GM13977 (cell line): Measurements from ENCODE around the gene PIGR.
A peak's percentile ranks its signal among the peaks of the same experiment; 100 is the strongest.

ENCODE experiments used
- DNase-seq: peaks from one replicate; pipeline ENCODE4 v3.0.0; 2012; ENCODE audit warnings: low spot score
- in situ Hi-C: fragments of 300-500 bp; cut with MboI; formaldehyde crosslinking; loops from one replicate; pipeline ENCODE4 v1.12.0; 2022; ENCODE audit warnings: low sequenced_read_pairs, low pct_unique_long_range_greater_than_20kb, mixed read lengths, inconsistent platforms; ENCODE audit not compliant: unreplicated experiment
- TF ChIP-seq, protein P1 (sequence below): IDR thresholded peaks from 2 replicates; pipeline ENCODE4 v1.5.1; 2012; ENCODE audit warnings: mild to moderate bottlenecking, control low read depth; ENCODE audit not compliant: insufficient read depth; ENCODE audit errors: extremely low read depth, missing control alignments

PIGR gene

DNA sequence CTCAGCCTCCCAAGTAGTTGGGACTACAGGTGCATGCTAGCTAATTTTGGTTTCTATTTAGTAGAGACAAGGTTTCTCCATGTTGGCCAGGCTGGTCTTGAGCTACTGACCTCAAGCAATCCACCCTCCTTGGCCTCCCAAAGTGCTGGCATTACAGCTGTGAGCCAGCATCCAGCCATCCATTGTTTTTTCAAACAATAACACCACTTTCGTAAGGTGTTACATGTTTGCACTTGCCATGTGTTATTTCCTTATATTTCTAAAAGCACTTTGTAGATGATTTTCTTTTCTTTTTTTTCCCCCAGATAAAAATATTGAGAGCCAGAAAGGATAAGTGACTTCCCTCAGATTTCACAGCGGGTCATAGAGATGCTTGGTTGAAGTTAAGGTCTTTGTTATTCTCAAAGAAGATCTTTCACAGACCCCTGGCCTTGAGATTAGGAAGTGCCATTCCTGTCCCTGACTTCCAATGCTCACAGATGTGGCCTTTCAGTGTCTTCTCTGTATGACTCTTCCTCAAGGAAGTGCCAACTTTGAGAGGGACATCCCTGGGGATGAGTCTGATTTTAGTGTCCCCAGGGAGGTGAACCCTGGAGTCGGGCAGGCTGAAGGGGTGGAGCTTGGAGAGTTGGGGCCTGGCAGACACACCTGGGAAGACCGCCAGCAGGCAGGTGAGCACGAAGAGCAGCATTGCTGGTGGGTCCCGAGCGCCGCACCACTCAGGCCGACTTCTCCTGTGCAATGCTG lies 6.3 kb downstream of the PIGR start:
- in situ Hi-C loops = no loop called here
- TF ChIP-seq, protein P1, sequence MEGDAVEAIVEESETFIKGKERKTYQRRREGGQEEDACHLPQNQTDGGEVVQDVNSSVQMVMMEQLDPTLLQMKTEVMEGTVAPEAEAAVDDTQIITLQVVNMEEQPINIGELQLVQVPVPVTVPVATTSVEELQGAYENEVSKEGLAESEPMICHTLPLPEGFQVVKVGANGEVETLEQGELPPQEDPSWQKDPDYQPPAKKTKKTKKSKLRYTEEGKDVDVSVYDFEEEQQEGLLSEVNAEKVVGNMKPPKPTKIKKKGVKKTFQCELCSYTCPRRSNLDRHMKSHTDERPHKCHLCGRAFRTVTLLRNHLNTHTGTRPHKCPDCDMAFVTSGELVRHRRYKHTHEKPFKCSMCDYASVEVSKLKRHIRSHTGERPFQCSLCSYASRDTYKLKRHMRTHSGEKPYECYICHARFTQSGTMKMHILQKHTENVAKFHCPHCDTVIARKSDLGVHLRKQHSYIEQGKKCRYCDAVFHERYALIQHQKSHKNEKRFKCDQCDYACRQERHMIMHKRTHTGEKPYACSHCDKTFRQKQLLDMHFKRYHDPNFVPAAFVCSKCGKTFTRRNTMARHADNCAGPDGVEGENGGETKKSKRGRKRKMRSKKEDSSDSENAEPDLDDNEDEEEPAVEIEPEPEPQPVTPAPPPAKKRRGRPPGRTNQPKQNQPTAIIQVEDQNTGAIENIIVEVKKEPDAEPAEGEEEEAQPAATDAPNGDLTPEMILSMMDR = no peak
- DNase-seq = no peak

DNA sequence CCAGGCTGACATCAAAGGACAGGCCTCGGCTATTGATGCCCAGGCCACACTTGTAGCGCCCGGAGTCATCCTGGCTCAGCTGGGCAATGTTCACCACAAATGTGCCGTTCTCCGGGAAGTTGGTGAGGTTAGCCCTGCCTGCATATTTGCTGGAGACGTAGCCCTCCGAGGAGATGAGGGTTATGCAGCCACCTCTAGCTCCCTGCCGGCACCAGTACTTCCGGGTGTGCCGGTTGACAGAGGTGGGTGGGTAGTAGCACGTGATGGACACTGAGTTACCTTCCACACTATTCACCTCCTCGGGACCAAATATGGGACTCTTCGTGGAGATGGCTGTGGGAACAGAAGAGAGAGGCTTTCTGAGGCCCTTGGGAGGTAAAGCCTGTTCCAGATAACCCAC lies 7.1 kb downstream of the PIGR start:
- TF ChIP-seq, protein P1 = no peak
- in situ Hi-C loops = no loop called here
- DNase-seq = no peak

DNA sequence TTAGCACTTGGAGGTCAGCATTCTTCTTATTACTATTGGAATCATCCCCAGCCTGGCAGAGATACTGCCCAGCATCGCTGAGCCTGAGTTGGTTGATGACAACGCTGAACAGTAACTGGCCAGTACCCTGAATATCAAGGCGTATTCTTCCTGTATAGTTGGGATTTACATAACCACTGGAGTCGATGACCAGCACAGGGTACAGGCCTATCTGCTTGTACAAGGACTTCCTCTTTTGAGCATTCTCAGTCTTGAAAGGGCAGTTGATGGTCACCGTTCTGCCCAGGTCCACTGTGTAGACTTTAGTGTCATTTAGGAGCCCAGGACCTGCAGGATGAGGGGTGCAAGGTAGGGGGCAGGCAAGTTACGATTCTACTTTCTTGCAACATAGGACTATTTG lies 8.8 kb downstream of the PIGR start:
- TF ChIP-seq, protein P1 = no peak
- in situ Hi-C loops = no loop called here
- no peak for DNase-seq

DNA sequence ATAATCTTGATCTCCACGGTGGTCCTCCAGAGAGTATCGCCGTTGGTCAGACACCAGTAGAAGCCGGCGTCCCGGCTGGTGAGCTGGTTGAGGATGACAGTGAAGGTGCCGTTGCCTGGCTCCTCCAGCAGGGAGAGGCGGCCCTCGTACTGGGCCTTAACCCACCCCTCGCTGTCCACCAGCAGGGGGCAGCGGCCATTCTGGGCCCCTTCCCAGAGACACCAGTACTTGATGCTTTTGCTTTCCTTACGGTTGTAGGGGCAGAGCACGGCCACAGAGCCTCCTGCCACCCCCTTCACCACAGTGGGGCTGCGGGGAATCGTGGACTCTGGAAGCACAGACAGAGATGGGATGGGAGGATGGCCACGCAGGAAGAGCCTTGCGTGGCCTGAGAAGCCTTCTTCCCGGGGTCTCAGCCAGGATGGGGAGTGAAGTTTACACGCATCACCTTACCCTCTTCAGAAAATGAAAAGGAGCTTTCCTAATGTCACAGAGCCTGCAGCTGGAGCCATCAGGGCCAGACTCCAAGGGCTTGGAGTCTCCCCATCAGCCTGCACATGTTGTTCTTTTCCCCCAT lies 10.7 kb downstream of the PIGR start:
- in situ Hi-C loops = no loop called here
- TF ChIP-seq, protein P1 = peak; percentile 80
- peak; percentile 63 for DNase-seq

DNA sequence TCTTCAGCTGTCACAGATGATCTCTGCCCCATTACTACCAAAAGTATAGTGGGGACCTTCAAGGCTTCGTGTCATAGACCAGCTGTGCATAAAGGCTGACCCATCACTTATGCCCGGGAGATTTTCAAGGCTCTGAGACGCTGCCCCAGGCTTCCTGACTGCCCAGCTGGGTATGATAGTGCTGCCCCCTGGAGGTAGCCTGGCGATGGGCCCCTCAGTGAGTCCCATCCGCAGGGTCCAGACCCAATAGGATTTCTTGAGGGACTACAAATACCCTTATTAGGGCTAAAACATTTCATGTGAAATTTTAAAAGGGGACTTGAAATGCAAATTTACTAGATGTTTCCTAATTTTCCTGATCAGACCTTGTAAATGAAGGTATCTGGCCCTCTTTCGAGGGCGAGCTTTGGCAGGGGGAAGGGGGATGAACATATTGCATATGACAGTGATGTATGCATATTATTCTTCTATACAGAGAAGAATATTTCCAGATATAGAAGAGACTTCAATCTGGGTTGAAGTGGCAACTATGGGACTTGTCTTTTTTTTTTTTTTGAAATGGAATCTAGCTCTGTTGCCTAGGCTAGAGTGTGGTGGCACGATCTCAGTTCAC lies 12.8 kb downstream of the PIGR start:
- peak; percentile 70 for DNase-seq
- TF ChIP-seq, protein P1 = peak; percentile 91
- in situ Hi-C loops = no loop called here

DNA sequence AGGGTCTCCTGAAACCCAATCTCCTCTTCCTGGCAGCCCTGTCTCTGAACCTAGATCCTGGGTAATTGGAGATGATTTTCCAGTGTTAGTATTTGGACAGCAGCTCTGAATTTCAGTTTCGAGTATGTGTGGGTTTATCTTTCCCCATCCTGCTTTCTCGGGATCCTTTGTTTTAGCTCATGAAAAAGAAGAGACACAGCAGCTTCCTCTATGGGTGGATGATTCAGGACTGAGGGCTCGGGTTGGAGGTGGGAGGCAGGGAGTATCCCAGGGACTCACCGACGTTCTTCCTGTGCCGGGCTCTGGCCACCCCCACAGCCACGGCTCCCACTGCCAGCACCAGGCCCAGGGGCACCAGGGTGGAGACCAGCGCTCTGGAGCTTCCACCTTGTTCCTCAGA lies 14.1 kb downstream of the PIGR start:
- in situ Hi-C loops = no loop called here
- no peak for DNase-seq
- TF ChIP-seq, protein P1 = no peak
